ENCODE results near the gene CASZ1.

GRCh38 chr1:10599194-10599861 lies 197.1 kb downstream of the CASZ1 start:
- TF ChIP-seq TARDBP (IDR thresholded peaks at IDR 0.05; ENCODE audit: borderline replicate concordance) (no peak), MEF2A (IDR thresholded peaks at IDR 0.05; ENCODE audit: insufficient read depth, low read depth, low read length) (no peak)
